SH-SY5Y (cell line): ENCODE measurements around the gene MAP4K1.

Experiments used
- GATA2 ChIP-seq: IDR thresholded peaks from 2 replicates; pipeline ENCODE4 v1.6.1; 2011; ENCODE audit warnings: mild to moderate bottlenecking, low read depth, low read length
- GATA3 ChIP-seq: IDR thresholded peaks from 2 replicates; pipeline ENCODE4 v1.6.1; 2011; ENCODE audit warnings: low read depth, mild to moderate bottlenecking, low read length, moderate library complexity

The MAP4K1 gene

GRCh38 chr19:38647368-38647965, 29.7 kb upstream of the MAP4K1 start, which contains the start of gene ACTN4:
Gene ACTN4, plus strand, starts transcription at chr19:38647649. Its CDS starts 97 bp downstream, at chr19:38647746.
- TF ChIP-seq GATA2 (no peak), GATA3 (no peak)

GRCh38 chr19:38644719-38645118, 27.0 kb upstream of the MAP4K1 start:
- TF ChIP-seq GATA2: no peak

- TF ChIP-seq GATA2: no peak
- TF ChIP-seq GATA3: no peak
Observed at GRCh38 chr19:38642176-38642575, 24.4 kb upstream of the MAP4K1 start.

- no peak for TF ChIP-seq GATA3
- no peak for TF ChIP-seq GATA2
Observed at GRCh38 chr19:38640368-38640767, 22.6 kb upstream of the MAP4K1 start.

- TF ChIP-seq GATA3: no peak
Observed at GRCh38 chr19:38639679-38640078, 21.9 kb upstream of the MAP4K1 start.

GRCh38 chr19:38638461-38638860, 20.7 kb upstream of the MAP4K1 start:
- TF ChIP-seq GATA2 (no peak), GATA3 (no peak)

GRCh38 chr19:38635483-38636399, 18.0 kb upstream of the MAP4K1 start:
- TF ChIP-seq GATA3 (no peak), GATA2 (no peak)

- TF ChIP-seq GATA2: no peak
- TF ChIP-seq GATA3: no peak
Observed at GRCh38 chr19:38634757-38635482, 17.2 kb upstream of the MAP4K1 start.

GRCh38 chr19:38632476-38633213, 14.9 kb upstream of the MAP4K1 start:
- no peak for TF ChIP-seq GATA3
- no peak for TF ChIP-seq GATA2

- TF ChIP-seq GATA2 (no peak), GATA3 (no peak)
Observed at GRCh38 chr19:38629568-38629967, 11.8 kb upstream of the MAP4K1 start.

- TF ChIP-seq GATA2 (no peak), GATA3 (no peak)
Observed at GRCh38 chr19:38626401-38626800, 8.6 kb upstream of the MAP4K1 start.

GRCh38 chr19:38624822-38625221, 7.1 kb upstream of the MAP4K1 start:
- TF ChIP-seq GATA3 (no peak), GATA2 (no peak)

- TF ChIP-seq GATA2 (no peak), GATA3 (no peak)
Observed at GRCh38 chr19:38619361-38620174, 1.8 kb upstream of the MAP4K1 start.
